H1 (cell line): ENCODE data around the gene ATOH8. TPM values are rescaled to one million over a fixed set of nuclear protein-coding genes. Genes with fewer than 3 reads are reported as not detected.

Experiments
- CTCF ChIA-PET: fragments of 300-600 bp; sonication (Branson Sonifier 250); formaldehyde crosslinking; loops from one replicate; lab custom pipeline; 2021; ENCODE audit not compliant: partially characterized antibody; lab: Charles Lee
- POLR2A ChIA-PET: fragments of 300-600 bp; sonication (Branson Sonifier 250); formaldehyde crosslinking; loops from one replicate; lab custom pipeline; 2021; ENCODE audit warnings: inconsistent platforms; ENCODE audit not compliant: partially characterized antibody; lab: Charles Lee
- DNase-seq, 2 experiments: peaks; one replicate each; pipeline versions ENCODE4 v3.0.0 to v3.0.0-alpha.2; 2010 to 2022; ENCODE audit warnings: low spot score in 2 of 2, low read depth in 1 of 2, mixed read lengths in 1 of 2
- FAIRE-seq: peaks from 2 replicates; lab custom pipeline; 2011; peaks lifted over from hg19 to GRCh38; lab: Jason Lieb, UNC
- H2AFZ ChIP-seq: 2 replicates; pipeline ENCODE4 v1.8.1; 2012; ENCODE audit warnings: low read length, inconsistent platforms
- H2AK5ac ChIP-seq: 2 replicates; pipeline ENCODE4 v1.6.1; 2013; ENCODE audit warnings: low read depth, low read length
- H2BK120ac ChIP-seq: replicated peaks from 2 replicates; pipeline ENCODE3; 2013; ENCODE audit warnings: low read depth, low read length, inconsistent platforms
- H2BK12ac ChIP-seq: 2 replicates; pipeline ENCODE4 v1.6.1; 2013; ENCODE audit warnings: low read depth, low read length
- H2BK15ac ChIP-seq: 2 replicates; pipeline ENCODE4 v1.6.1; 2013; ENCODE audit warnings: low read length
- H2BK20ac ChIP-seq: 2 replicates; pipeline ENCODE4 v1.6.1; 2013; ENCODE audit warnings: low read length
- H2BK5ac ChIP-seq: 2 replicates; pipeline ENCODE4 v1.6.1; 2013; ENCODE audit warnings: low read depth, low read length
- H3K14ac ChIP-seq: 2 replicates; pipeline ENCODE4 v1.6.1; 2013; ENCODE audit warnings: inconsistent platforms; ENCODE audit not compliant: insufficient read length
- H3K18ac ChIP-seq: 2 replicates; pipeline ENCODE4 v1.6.1; 2013; ENCODE audit warnings: low read length; ENCODE audit errors: extremely low read depth
- H3K23ac ChIP-seq: 2 replicates; pipeline ENCODE4 v1.6.1; 2013; ENCODE audit warnings: inconsistent platforms; ENCODE audit not compliant: insufficient read length
- H3K23me2 ChIP-seq: 2 replicates; pipeline ENCODE4 v1.6.1; 2013; ENCODE audit warnings: low read depth, low read length
- H3K27ac ChIP-seq: 2 replicates; pipeline ENCODE4 v1.6.1; 2011; ENCODE audit warnings: low read depth, low read length, inconsistent platforms
- H3K27me3 ChIP-seq, 4 experiments: replicated peaks in 1 of 4; 1 replicate in 1 of 4; 2 replicates in 3 of 4; pipeline versions ENCODE4 v1.6.1 to v1.8.1; 2011 to 2013; ENCODE audit warnings: low read length in 3 of 4, mild to moderate bottlenecking in 3 of 4, inconsistent platforms in 2 of 4, mixed read lengths in 2 of 4, moderate library complexity in 1 of 4; ENCODE audit not compliant: control insufficient read depth in 3 of 4, insufficient read depth in 3 of 4; ENCODE audit errors: extremely low read depth in 1 of 4
- H3K36me3 ChIP-seq, 4 experiments: 2 replicates each; pipeline versions ENCODE4 v1.6.1 to v1.8.1; 2011 to 2013; ENCODE audit warnings: mild to moderate bottlenecking in 4 of 4, low read length in 3 of 4, moderate library complexity in 2 of 4, control low read depth in 1 of 4, inconsistent platforms in 1 of 4; ENCODE audit not compliant: insufficient read depth in 4 of 4, control insufficient read depth in 2 of 4
- H3K4ac ChIP-seq: replicated peaks from 2 replicates; pipeline ENCODE3; 2013; ENCODE audit warnings: low read length, low read depth, mixed read lengths, inconsistent platforms; ENCODE audit not compliant: insufficient read length
- H3K4me1 ChIP-seq, 4 experiments: replicated peaks in 1 of 4; 1 replicate in 1 of 4; 2 replicates in 3 of 4; pipeline versions ENCODE4 v1.6.1 to v1.8.1; 2011 to 2013; ENCODE audit warnings: low read length in 3 of 4, inconsistent platforms in 2 of 4, mixed read lengths in 1 of 4; ENCODE audit not compliant: insufficient read depth in 4 of 4, control insufficient read depth in 3 of 4
- H3K4me2 ChIP-seq, 2 experiments: 2 replicates each; pipeline versions ENCODE4 v1.6.1 to v1.8.1; 2011 to 2013; ENCODE audit warnings: low read depth in 2 of 2, low read length in 2 of 2, control low read depth in 1 of 2, inconsistent platforms in 1 of 2, mild to moderate bottlenecking in 1 of 2; ENCODE audit not compliant: insufficient read depth in 1 of 2
- H3K4me3 ChIP-seq, 4 experiments: fragments of 200-600, 300-600 bp in 1 of 4; sonication (generic), shearing (Covaris generic), sonication (Bioruptor Twin) in 1 of 4; 2 replicates each; pipeline versions ENCODE4 v1.5.1 to v1.8.1; 2011 to 2016; ENCODE audit warnings: low read length in 4 of 4, low read depth in 3 of 4, control low read depth in 2 of 4, inconsistent platforms in 2 of 4, mild to moderate bottlenecking in 2 of 4, mixed read lengths in 1 of 4, moderate library complexity in 1 of 4; ENCODE audit not compliant: insufficient read depth in 2 of 4; ENCODE audit errors: extremely low read depth in 1 of 4
- H3K56ac ChIP-seq: replicated peaks from 2 replicates; pipeline ENCODE3; 2013; ENCODE audit warnings: low read depth, mild to moderate bottlenecking, mixed read lengths, low read length, inconsistent platforms; ENCODE audit not compliant: insufficient read length
- H3K79me1 ChIP-seq: 2 replicates; pipeline ENCODE4 v1.6.1; 2013; ENCODE audit warnings: low read depth, low read length, control low read depth
- H3K79me2 ChIP-seq, 2 experiments: 2 replicates each; pipeline versions ENCODE4 v1.6.1 to v1.8.1; 2012 to 2013; ENCODE audit warnings: low read length in 2 of 2, mild to moderate bottlenecking in 2 of 2, inconsistent platforms in 1 of 2; ENCODE audit not compliant: insufficient read depth in 2 of 2, control insufficient read depth in 1 of 2
- H3K9ac ChIP-seq, 4 experiments: replicated peaks in 1 of 4; 1 replicate in 1 of 4; 2 replicates in 3 of 4; pipeline versions ENCODE4 v1.6.1 to v1.8.1; 2011 to 2013; ENCODE audit warnings: low read depth in 3 of 4, low read length in 3 of 4, control low read depth in 2 of 4, mild to moderate bottlenecking in 2 of 4, moderate library complexity in 2 of 4, inconsistent platforms in 1 of 4; ENCODE audit errors: extremely low read depth in 1 of 4
- H3K9me3 ChIP-seq, 2 experiments: 2 replicates each; pipeline versions ENCODE4 v1.6.1 to v1.8.1; 2012 to 2013; ENCODE audit warnings: mild to moderate bottlenecking in 2 of 2, moderate library complexity in 2 of 2, control low read depth in 1 of 2, inconsistent platforms in 1 of 2, low read depth in 1 of 2, low read length in 1 of 2, mixed read lengths in 1 of 2; ENCODE audit not compliant: insufficient read depth in 2 of 2
- H4K20me1 ChIP-seq, 2 experiments: replicated peaks in 1 of 2; 2 replicates each; pipeline versions ENCODE3 to v1.8.1; 2011 to 2013; ENCODE audit warnings: inconsistent platforms in 2 of 2, low read length in 2 of 2, mild to moderate bottlenecking in 1 of 2; ENCODE audit not compliant: insufficient read depth in 2 of 2, control insufficient read depth in 1 of 2
- H4K5ac ChIP-seq: 2 replicates; pipeline ENCODE4 v1.6.1; 2013; ENCODE audit warnings: low read length, low read depth, mixed read lengths, inconsistent platforms; ENCODE audit not compliant: insufficient read length
- H4K8ac ChIP-seq: 2 replicates; pipeline ENCODE4 v1.8.0; 2013; ENCODE audit warnings: mild to moderate bottlenecking, moderate library complexity, low read length, inconsistent platforms; ENCODE audit not compliant: insufficient read depth; ENCODE audit errors: extremely low read depth
- H4K91ac ChIP-seq: replicated peaks from 2 replicates; pipeline ENCODE3; 2013; ENCODE audit warnings: low read length, mixed read lengths, inconsistent platforms; ENCODE audit not compliant: insufficient read length
- HDAC6 ChIP-seq: IDR thresholded peaks from one replicate; pipeline ENCODE4 v1.7.1; 2012; ENCODE audit warnings: low read depth, mild to moderate bottlenecking, inconsistent platforms, low read length, moderate library complexity
- KDM1A ChIP-seq: fragments of 200-600, 300-600 bp; sonication (generic); IDR thresholded peaks from 2 replicates; pipeline ENCODE4 v1.7.1; 2016; ENCODE audit warnings: mild to moderate bottlenecking, low read length, borderline replicate concordance
- KDM4A ChIP-seq: IDR thresholded peaks from one replicate; pipeline ENCODE4 v1.7.1; 2012; ENCODE audit warnings: low read depth, mild to moderate bottlenecking, moderate library complexity, low read length, inconsistent platforms; ENCODE audit not compliant: severe bottlenecking
- KDM5A ChIP-seq: fragments of 200-600 bp; IDR thresholded peaks from 2 replicates; pipeline ENCODE4 v1.7.1; 2012; ENCODE audit warnings: mild to moderate bottlenecking, low read length, inconsistent platforms, mixed read lengths
- NANOG ChIP-seq: IDR thresholded peaks from 2 replicates; pipeline ENCODE4 v1.6.1; 2011; ENCODE audit warnings: low read length, low read depth, mild to moderate bottlenecking, inconsistent platforms; ENCODE audit not compliant: insufficient read depth, poor library complexity, severe bottlenecking
- PHF8 ChIP-seq: fragments of 200-600 bp; sonication (generic); conservative IDR thresholded peaks from 2 replicates; pipeline ENCODE4 v1.7.1; 2012; ENCODE audit warnings: low read depth, mild to moderate bottlenecking, inconsistent platforms, low read length, moderate library complexity
- POLR2AphosphoS5 ChIP-seq: IDR thresholded peaks from 2 replicates; pipeline ENCODE4 v1.6.1; 2011; ENCODE audit warnings: low read depth, low read length
- SAP30 ChIP-seq: fragments of 300-600 bp; sonication (generic); IDR thresholded peaks from 2 replicates; pipeline ENCODE4 v1.7.1; 2012; ENCODE audit warnings: low read length, moderate library complexity, mild to moderate bottlenecking, inconsistent platforms; ENCODE audit not compliant: insufficient read depth, insufficient replicate concordance
- SIX5 ChIP-seq: IDR thresholded peaks from 2 replicates; pipeline ENCODE4 v1.6.1; 2011; ENCODE audit warnings: mild to moderate bottlenecking, low read depth, low read length
- TAF7 ChIP-seq: optimal IDR thresholded peaks from 2 replicates; pipeline ENCODE3; 2011; ENCODE audit warnings: low read depth, mild to moderate bottlenecking, inconsistent platforms, low read length, moderate library complexity, borderline replicate concordance
- TBP ChIP-seq: IDR thresholded peaks from 2 replicates; pipeline ENCODE4 v1.6.1; 2011; ENCODE audit warnings: low read depth, low read length, improper control_type of control experiment
- WGBS, 2 experiments: shearing (Covaris generic) in 1 of 2; methylation state at CpG; one replicate each; pipeline versions ENCODE4 v1.1.6 to v1.1.7; 2013 to 2015; ENCODE audit warnings: low lambda C conversion rate in 2 of 2, mixed read lengths in 2 of 2, inconsistent platforms in 1 of 2, low coverage in 1 of 2, missing lambda C conversion rate in 1 of 2; ENCODE audit not compliant: insufficient replicate concordance in 2 of 2, insufficient coverage in 1 of 2, insufficient read length in 1 of 2; ENCODE audit errors: extremely low coverage in 1 of 2, missing lambda C conversion rate in 1 of 2; 5-methylcytosine and 5-hydroxymethylcytosine counted together
- polyA plus RNA-seq, 7 experiments: library from polyadenylated mRNA; depleted of rRNA in 3 of 7; stranded (reverse) in 5 of 7; unstranded in 2 of 7; fragments of >200 nt in 5 of 7; fragments of 200-250 nt in 2 of 7; gene quantifications; 1 replicate in 5 of 7; 2 replicates in 1 of 7; 4 replicates in 1 of 7; pipeline versions ENCODE4 v1.2.1 to v1.2.3, GENCODE V29; 2011 to 2013; ENCODE audit warnings: missing spikeins in 2 of 7, mixed read lengths in 2 of 7
- total RNA-seq: library from RNA; stranded (reverse); fragmentation: NEBNext Ultra II Directional; extraction: Animal tissue kit (Norgen Biotek cat#: 25700); gene quantifications from 2 replicates; pipeline ENCODE4 v1.2.1, GENCODE V29; 2021
- TF ChIP-seq, protein P1 (sequence below), 3 experiments: IDR thresholded peaks; 1 replicate in 2 of 3; 2 replicates in 1 of 3; pipeline versions ENCODE4 v1.5.1 to v1.6.1; 2011; ENCODE audit warnings: low read length in 3 of 3, mild to moderate bottlenecking in 3 of 3, inconsistent platforms in 2 of 3, low read depth in 1 of 3, moderate library complexity in 1 of 3; ENCODE audit not compliant: insufficient read depth in 1 of 3; ENCODE audit errors: control extremely low read depth in 1 of 3

The ATOH8 gene
- total and polyA plus RNA-seq, 2 of the 8 experiments (the other 6 are each of a cell fraction or from before 2014, with no cell fraction given), result 0.50 to 0.53 TPM

DNA sequence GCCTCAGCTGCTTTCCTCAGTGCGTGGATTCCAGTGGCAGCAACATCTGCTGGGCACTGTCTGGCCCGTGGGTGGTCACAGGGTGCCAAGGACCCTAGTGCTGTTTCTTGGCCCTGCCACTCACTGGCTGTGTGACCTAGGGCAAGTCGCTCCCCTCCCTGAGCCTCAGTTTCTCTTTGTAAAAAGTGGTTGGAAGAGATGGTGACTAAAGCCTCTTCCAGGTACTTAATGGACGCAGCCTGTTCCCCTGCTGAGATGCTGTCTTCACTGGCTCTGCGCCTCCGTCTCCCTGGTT, 42.2 kb downstream of the ATOH8 start:
- FAIRE-seq, result no peak
- POLR2A ChIA-PET, result interaction anchor here (1.4 to 2.0 kb wide), 2 partner anchors 22 to 43 kb away, joined by 3 to 4 read pairs; no protein-coding TSS in a partner anchor
- TF ChIP-seq TAF7 (no peak), KDM4A (no peak), SIX5 (no peak), KDM5A (no peak), PHF8 (no peak), POLR2AphosphoS5 (no peak), HDAC6 (no peak), TBP (no peak), NANOG (no peak), KDM1A (no peak), SAP30 (no peak)
- TF ChIP-seq, protein P1, sequence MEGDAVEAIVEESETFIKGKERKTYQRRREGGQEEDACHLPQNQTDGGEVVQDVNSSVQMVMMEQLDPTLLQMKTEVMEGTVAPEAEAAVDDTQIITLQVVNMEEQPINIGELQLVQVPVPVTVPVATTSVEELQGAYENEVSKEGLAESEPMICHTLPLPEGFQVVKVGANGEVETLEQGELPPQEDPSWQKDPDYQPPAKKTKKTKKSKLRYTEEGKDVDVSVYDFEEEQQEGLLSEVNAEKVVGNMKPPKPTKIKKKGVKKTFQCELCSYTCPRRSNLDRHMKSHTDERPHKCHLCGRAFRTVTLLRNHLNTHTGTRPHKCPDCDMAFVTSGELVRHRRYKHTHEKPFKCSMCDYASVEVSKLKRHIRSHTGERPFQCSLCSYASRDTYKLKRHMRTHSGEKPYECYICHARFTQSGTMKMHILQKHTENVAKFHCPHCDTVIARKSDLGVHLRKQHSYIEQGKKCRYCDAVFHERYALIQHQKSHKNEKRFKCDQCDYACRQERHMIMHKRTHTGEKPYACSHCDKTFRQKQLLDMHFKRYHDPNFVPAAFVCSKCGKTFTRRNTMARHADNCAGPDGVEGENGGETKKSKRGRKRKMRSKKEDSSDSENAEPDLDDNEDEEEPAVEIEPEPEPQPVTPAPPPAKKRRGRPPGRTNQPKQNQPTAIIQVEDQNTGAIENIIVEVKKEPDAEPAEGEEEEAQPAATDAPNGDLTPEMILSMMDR (IDR thresholded peaks at IDR 0.05; ENCODE audit: control extremely low read depth in 1 of 3, insufficient read depth in 1 of 3, low read depth in 1 of 3, low read length in 3 of 3), result no peak

More for the DNA sequence above, 42.2 kb downstream of the ATOH8 start:
- no peak overlapping the region for H3K14ac ChIP-seq
- no peaks in the 10 kb centered on the region; a peak in 2 of 7 replicates for H3K27me3 ChIP-seq
- no peak overlapping the region for H3K4me3 ChIP-seq
- H3K23me2 ChIP-seq, result no peaks in the 10 kb centered on the region
- H3K9me3 ChIP-seq, result no peaks in the 10 kb centered on the region
- no peak overlapping the region for H3K4me2 ChIP-seq
- no peak for DNase-seq
- H3K4ac ChIP-seq, result no peak overlapping the region
- H4K8ac ChIP-seq, result no peak overlapping the region; the same call in 1 of the 2 replicates
- no peaks in the 10 kb centered on the region for H3K79me1 ChIP-seq
- H3K36me3 ChIP-seq, result no peaks in the 10 kb centered on the region
- H2BK12ac ChIP-seq, result no peak overlapping the region
- H2AK5ac ChIP-seq, result no peak overlapping the region
- no peak overlapping the region for H4K5ac ChIP-seq
- H2BK5ac ChIP-seq, result no peak overlapping the region
- H3K79me2 ChIP-seq, result no peaks in the 10 kb centered on the region
- H2BK15ac ChIP-seq, result no peak overlapping the region
- no peak overlapping the region for H2BK120ac ChIP-seq
- no peak overlapping the region for H3K27ac ChIP-seq
- no peak overlapping the region for H2BK20ac ChIP-seq
- H2AFZ ChIP-seq, result no peak overlapping the region
- no peak overlapping the region for H3K18ac ChIP-seq
- no peak overlapping the region for H3K23ac ChIP-seq
- no peak overlapping the region for H3K56ac ChIP-seq
- no peak overlapping the region for H4K91ac ChIP-seq
- no peaks in the 10 kb centered on the region; a peak in 1 of 7 replicates for H3K4me1 ChIP-seq
- H3K9ac ChIP-seq, result no peak overlapping the region
- H4K20me1 ChIP-seq, result no peaks in the 10 kb centered on the region
- CTCF ChIA-PET, result interaction anchor here (0.7 to 4.7 kb wide), 7 partner anchors 10 to 89 kb away, joined by 3 to 58 read pairs (median 6); partner anchors contain the start of gene ATOH8
- WGBS, 2 experiments, result 75% methylated on average over 6 of the region's 6 CpGs; no CpG with 5 or more reads in 1 of the 2 experiments
